A549 (cell line): ENCODE results near the gene EPS8L3. TPM values are rescaled to one million over a fixed set of nuclear protein-coding genes. Genes with fewer than 3 reads are reported as not detected.
A peak's percentile ranks its signal among the peaks of the same experiment; 100 is the strongest.

ENCODE experiments used
- ATAC-seq, 2 experiments: fragments of 200-7000 bp in 1 of 2; fragments of >200 bp in 1 of 2; cut with Nextera tagmentation in 1 of 2; cut with Tn5 transposase in 1 of 2; 3 replicates each; pipeline versions ENCODE4 v1.8.0 to v1.9.1; 2018 to 2020; ENCODE audit warnings: mild to moderate bottlenecking in 1 of 2, moderate library complexity in 1 of 2
- CTCF ChIA-PET: fragments of 300-600 bp; sonication (Branson Sonifier 250); formaldehyde crosslinking; extraction: SDS; loops from one replicate; lab custom pipeline; 2021; ENCODE audit warnings: antibody characterized with exemption, inconsistent platforms; lab: Yijun Ruan, JAX
- POLR2A ChIA-PET: fragments of 350-600 bp; formaldehyde crosslinking; extraction: SDS; loops from one replicate; lab custom pipeline; 2021; ENCODE audit warnings: antibody characterized with exemption, inconsistent platforms; lab: Yijun Ruan, JAX
- DNase-seq, 2 experiments: peaks; one replicate each; pipeline versions ENCODE4 v3.0.0 to v3.0.0-alpha.2; 2011 to 2016; ENCODE audit warnings: low read depth in 1 of 2, low spot score in 1 of 2
- FAIRE-seq: peaks from 2 replicates; lab custom pipeline; 2011; peaks lifted over from hg19 to GRCh38; lab: Jason Lieb, UNC
- H3K27ac ChIP-seq, 2 experiments: fragments of >200 bp; sonication (Bioruptor Twin); formaldehyde crosslinking; 3 replicates each; pipeline ENCODE4 v1.5.1; 2016 to 2017
- H3K4me1 ChIP-seq: fragments of >200 bp; sonication (Bioruptor Twin); formaldehyde crosslinking; 3 replicates; pipeline ENCODE4 v1.6.1; 2016
- H3K4me2 ChIP-seq: fragments of >200 bp; sonication (Bioruptor Twin); formaldehyde crosslinking; 3 replicates; pipeline ENCODE4 v1.6.1; 2016
- H3K4me3 ChIP-seq: fragments of >200 bp; sonication (Bioruptor Twin); formaldehyde crosslinking; 3 replicates; pipeline ENCODE4 v1.5.1; 2016
- H3K9me3 ChIP-seq: fragments of >200 bp; sonication (Bioruptor Twin); formaldehyde crosslinking; 3 replicates; pipeline ENCODE4 v1.6.1; 2016
- ATOH8 ChIP-seq: fragments of 250-450 bp; sonication (Bioruptor Pico); IDR thresholded peaks from 2 replicates; pipeline ENCODE4 v1.5.0; 2020; ENCODE audit warnings: low read depth, mild to moderate bottlenecking, moderate library complexity
- BHLHE40 ChIP-seq: IDR thresholded peaks from 2 replicates; pipeline ENCODE4 v1.6.1; 2012; ENCODE audit warnings: low read depth, low read length, inconsistent platforms
- CEBPB ChIP-seq, 2 experiments: fragments of >200 bp in 1 of 2; sonication (Bioruptor Twin) in 1 of 2; formaldehyde crosslinking in 1 of 2; IDR thresholded peaks; 2 replicates each; pipeline ENCODE4 v1.6.1; 2012 to 2016
- CHD4 ChIP-seq: fragments of 200-600 bp; sonication (generic); IDR thresholded peaks from 2 replicates; pipeline ENCODE4 v1.6.1; 2016; ENCODE audit warnings: antibody characterized with exemption, mild to moderate bottlenecking, borderline replicate concordance
- E2F6 ChIP-seq: IDR thresholded peaks from 2 replicates; pipeline ENCODE4 v1.6.1; 2012; ENCODE audit warnings: low read depth, borderline replicate concordance
- EHF ChIP-seq: fragments of 250-450 bp; sonication (Bioruptor Pico); IDR thresholded peaks from 2 replicates; pipeline ENCODE4 v1.5.0; 2020; ENCODE audit warnings: mild to moderate bottlenecking
- ELK1 ChIP-seq: fragments of 150-350 bp; IDR thresholded peaks from 2 replicates; pipeline ENCODE4 v1.6.1; 2014; ENCODE audit warnings: low read depth, mild to moderate bottlenecking, low read length
- FOSB ChIP-seq: fragments of 250-450 bp; sonication (Bioruptor Pico); IDR thresholded peaks from 2 replicates; pipeline ENCODE4 v1.5.0; 2020; ENCODE audit warnings: mild to moderate bottlenecking, moderate library complexity
- FOSL2 ChIP-seq, 2 experiments: fragments of 450-650 bp in 1 of 2; fragments of >200 bp in 1 of 2; sonication (Bioruptor Twin) in 1 of 2; formaldehyde crosslinking; IDR thresholded peaks; 2 replicates each; pipeline versions ENCODE4 v1.5.0 to v1.6.1; 2016 to 2020; ENCODE audit warnings: mild to moderate bottlenecking in 1 of 2, moderate library complexity in 1 of 2
- HMGXB4 ChIP-seq: fragments of 250-450 bp; sonication (Bioruptor Pico); IDR thresholded peaks from 2 replicates; pipeline ENCODE4 v1.5.0; 2021; ENCODE audit warnings: mild to moderate bottlenecking, moderate library complexity, borderline replicate concordance
- HOXB13 ChIP-seq: fragments of 250-450 bp; sonication (Bioruptor Pico); IDR thresholded peaks from 2 replicates; pipeline ENCODE4 v1.5.0; 2020; ENCODE audit warnings: low read depth, mild to moderate bottlenecking, moderate library complexity
- JUN ChIP-seq, 2 experiments: fragments of >200 bp; sonication (Bioruptor Twin); formaldehyde crosslinking; IDR thresholded peaks; 2 replicates in 1 of 2; 3 replicates in 1 of 2; pipeline ENCODE4 v1.6.1; 2016 to 2017
- KDM1A ChIP-seq: fragments of 200-600 bp; sonication (generic); IDR thresholded peaks from 2 replicates; pipeline ENCODE4 v1.6.1; 2016; ENCODE audit warnings: low read depth, mild to moderate bottlenecking
- MAFK ChIP-seq: fragments of 450-650 bp; IDR thresholded peaks from 2 replicates; pipeline ENCODE4 v1.6.1; 2014; ENCODE audit not compliant: partially characterized antibody
- MYC ChIP-seq: IDR thresholded peaks from 2 replicates; pipeline ENCODE4 v1.6.1; 2012; ENCODE audit warnings: mild to moderate bottlenecking, inconsistent platforms, low read length, improper control_type of control experiment, borderline replicate concordance
- POLR2A ChIP-seq: IDR thresholded peaks from 2 replicates; pipeline ENCODE4 v1.6.1; 2012; ENCODE audit warnings: mild to moderate bottlenecking, low read length
- POLR2AphosphoS2 ChIP-seq: conservative IDR thresholded peaks from 2 replicates; pipeline ENCODE4 v1.6.1; 2012; ENCODE audit warnings: low read length, improper control_type of control experiment, inconsistent platforms
- RAD21 ChIP-seq, 2 experiments: fragments of >200 bp in 1 of 2; sonication (Bioruptor Twin) in 1 of 2; formaldehyde crosslinking in 1 of 2; IDR thresholded peaks in 1 of 2; conservative IDR thresholded peaks in 1 of 2; 2 replicates in 1 of 2; 3 replicates in 1 of 2; pipeline ENCODE4 v1.6.1; 2012 to 2018; ENCODE audit warnings: inconsistent platforms in 1 of 2
- REST ChIP-seq: fragments of 200-600 bp; sonication (generic); IDR thresholded peaks from 2 replicates; pipeline ENCODE4 v1.6.1; 2016; ENCODE audit warnings: antibody characterized with exemption, mild to moderate bottlenecking, moderate library complexity
- RNF2 ChIP-seq: fragments of 200-600 bp; sonication (generic); IDR thresholded peaks from 2 replicates; pipeline ENCODE4 v1.6.1; 2016; ENCODE audit warnings: low read depth, mild to moderate bottlenecking, antibody characterized with exemption, moderate library complexity, borderline replicate concordance
- SMC3 ChIP-seq: fragments of >200 bp; sonication (Bioruptor Twin); formaldehyde crosslinking; IDR thresholded peaks from 3 replicates; pipeline ENCODE4 v1.6.1; 2018; ENCODE audit warnings: inconsistent platforms
- SREBF2 ChIP-seq: fragments of 450-650 bp; IDR thresholded peaks from 2 replicates; pipeline ENCODE4 v1.6.1; 2014; ENCODE audit warnings: mild to moderate bottlenecking, moderate library complexity
- TFCP2L1 ChIP-seq: fragments of 250-450 bp; sonication (Bioruptor Pico); IDR thresholded peaks from 2 replicates; pipeline ENCODE4 v1.5.0; 2021; ENCODE audit warnings: mild to moderate bottlenecking
- ZC3H11A ChIP-seq: fragments of 450-650 bp; IDR thresholded peaks from 2 replicates; pipeline ENCODE4 v1.6.1; 2014; ENCODE audit warnings: antibody characterized with exemption, mild to moderate bottlenecking
- ZSCAN20 ChIP-seq: fragments of 250-450 bp; sonication (Bioruptor Pico); IDR thresholded peaks from 2 replicates; pipeline ENCODE4 v1.8.0; 2022; ENCODE audit warnings: mild to moderate bottlenecking, moderate library complexity
- WGBS: methylation state at CpG from one replicate; pipeline ENCODE4 v1.1.6; 2017; ENCODE audit errors: missing lambda C conversion rate; 5-methylcytosine and 5-hydroxymethylcytosine counted together
- polyA plus RNA-seq, 4 experiments: library from polyadenylated mRNA; depleted of rRNA in 3 of 4; stranded (reverse); fragments of >200 nt; fragmentation: RNase III in 1 of 4; extraction: RNeasy Plus Mini Kit Qiagen cat#74134 plus additional on column Dnase treatment in 1 of 4; gene quantifications; 2 replicates in 3 of 4; 3 replicates in 1 of 4; pipeline ENCODE4 v1.2.3, GENCODE V29; 2011 to 2017

Gene EPS8L3
- polyA plus RNA-seq, 2 of the 4 experiments (the other 2 are of a cell fraction) = 3.3 to 5.1 TPM

- WGBS = 81% methylated on average over 10 of the region's 11 CpGs
- CTCF ChIA-PET = interaction anchor here (0.6 to 4.6 kb wide), 7 partner anchors 8 to 231 kb away, joined by 3 to 42 read pairs (median 5); partner anchors contain the start of gene AHCYL1
- Histone ChIP-seq H3K4me2 (peak overlapping the region; percentile 73), H3K9me3 (no peaks in the 10 kb centered on the region), H3K4me1 (peaks cover 18% of the 10 kb centered on the region), H3K4me3 (peak overlapping the region; percentile 23; the same call in 1 of the 3 replicates), H3K27ac (peak overlapping the region; percentile 70 to 79)
- POLR2A ChIA-PET = no interaction called here
- ATAC-seq = no peak
- FAIRE-seq = no peak
- TF ChIP-seq JUN (IDR thresholded peaks at IDR 0.05) (no peak), MYC (no peak), RAD21 (conservative IDR thresholded peaks at IDR 0.05 in 1 of 2, IDR thresholded peaks at IDR 0.05 in 1 of 2) (no peak), HOXB13 (CRISPR knock-in tag) (no peak), ZSCAN20 (CRISPR knock-in tag) (no peak), REST (no peak), ATOH8 (CRISPR knock-in tag) (no peak)
- DNase-seq = no peak
Observed at GRCh38 chr1:109762821-109763645, 690 bp downstream of the EPS8L3 start.

GRCh38 chr1:109762039-109762585, 1.6 kb downstream of the EPS8L3 start:
- Histone ChIP-seq H3K4me1 (peaks cover 18% of the 10 kb centered on the region), H3K9me3 (no peaks in the 10 kb centered on the region), H3K4me2 (no peak overlapping the region), H3K27ac (no peak overlapping the region), H3K4me3 (no peak overlapping the region)
- TF ChIP-seq BHLHE40 = no peak
- no peak for TF ChIP-seq MAFK
- no peak for TF ChIP-seq SREBF2
- no peak for TF ChIP-seq POLR2A
- no peak for TF ChIP-seq POLR2AphosphoS2
- TF ChIP-seq CEBPB (IDR thresholded peaks at IDR 0.05) = no peak
- TF ChIP-seq KDM1A = no peak
- no peak for TF ChIP-seq ZC3H11A
- no peak for TF ChIP-seq HMGXB4 (CRISPR knock-in tag)
- no peak for TF ChIP-seq EHF
- no peak for TF ChIP-seq TFCP2L1
- no peak for TF ChIP-seq FOSB (CRISPR knock-in tag)
- no peak for TF ChIP-seq CHD4
- TF ChIP-seq SMC3 = no peak
- TF ChIP-seq RNF2 = no peak
- TF ChIP-seq ELK1 = no peak
- TF ChIP-seq MYC = no peak
- no peak for TF ChIP-seq FOSL2 (IDR thresholded peaks at IDR 0.05)
- TF ChIP-seq FOSL2 (CRISPR knock-in tag; IDR thresholded peaks at IDR 0.05) = no peak
- no peak for TF ChIP-seq E2F6
- ATAC-seq = no peak
- POLR2A ChIA-PET = no interaction called here
- CTCF ChIA-PET = interaction anchor here (0.6 to 4.6 kb wide), 4 partner anchors 11 to 223 kb away, joined by 3 to 42 read pairs (median 4); partner anchors contain the start of gene AHCYL1
- DNase-seq = no peak
- no peak for FAIRE-seq
- WGBS = 89% methylated on average over 7 of the region's 7 CpGs
